Measurements from ENCODE around the gene BAIAP2L1.

DNA sequence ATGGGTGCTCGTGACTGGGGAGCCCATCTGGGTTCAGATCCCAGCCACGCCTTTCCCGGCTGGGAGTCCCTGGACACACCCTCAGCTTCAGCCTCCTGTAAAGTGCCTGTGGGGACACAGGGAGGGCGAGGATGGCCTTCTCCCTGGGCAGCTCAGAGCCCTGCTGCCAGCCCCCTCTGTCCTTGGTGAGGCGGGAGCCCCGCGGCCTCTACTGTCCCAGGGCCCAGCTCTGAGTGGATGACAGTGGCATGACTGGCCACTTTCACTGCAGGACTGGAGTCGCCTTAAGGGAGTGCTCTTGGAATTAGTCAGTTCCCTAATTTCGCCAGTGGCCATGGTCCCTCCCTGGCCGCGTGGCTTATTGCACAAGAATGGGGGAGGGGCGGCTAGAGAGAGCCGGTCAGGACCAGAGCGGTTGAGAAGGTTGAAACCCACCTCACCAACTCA lies 114.8 kb downstream of the BAIAP2L1 start:
- TF ChIP-seq, protein P1, sequence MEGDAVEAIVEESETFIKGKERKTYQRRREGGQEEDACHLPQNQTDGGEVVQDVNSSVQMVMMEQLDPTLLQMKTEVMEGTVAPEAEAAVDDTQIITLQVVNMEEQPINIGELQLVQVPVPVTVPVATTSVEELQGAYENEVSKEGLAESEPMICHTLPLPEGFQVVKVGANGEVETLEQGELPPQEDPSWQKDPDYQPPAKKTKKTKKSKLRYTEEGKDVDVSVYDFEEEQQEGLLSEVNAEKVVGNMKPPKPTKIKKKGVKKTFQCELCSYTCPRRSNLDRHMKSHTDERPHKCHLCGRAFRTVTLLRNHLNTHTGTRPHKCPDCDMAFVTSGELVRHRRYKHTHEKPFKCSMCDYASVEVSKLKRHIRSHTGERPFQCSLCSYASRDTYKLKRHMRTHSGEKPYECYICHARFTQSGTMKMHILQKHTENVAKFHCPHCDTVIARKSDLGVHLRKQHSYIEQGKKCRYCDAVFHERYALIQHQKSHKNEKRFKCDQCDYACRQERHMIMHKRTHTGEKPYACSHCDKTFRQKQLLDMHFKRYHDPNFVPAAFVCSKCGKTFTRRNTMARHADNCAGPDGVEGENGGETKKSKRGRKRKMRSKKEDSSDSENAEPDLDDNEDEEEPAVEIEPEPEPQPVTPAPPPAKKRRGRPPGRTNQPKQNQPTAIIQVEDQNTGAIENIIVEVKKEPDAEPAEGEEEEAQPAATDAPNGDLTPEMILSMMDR (IDR thresholded peaks at IDR 0.05; ENCODE audit: low read length), result no peak
- no peak for TF ChIP-seq EZH2phosphoT487 (IDR thresholded peaks at IDR 0.05; ENCODE audit: low read length)
